Panc1 (cell line): ENCODE data around the gene CDKN2B-AS1. TPM values are rescaled to one million over a fixed set of nuclear protein-coding genes. Genes with fewer than 3 reads are reported as not detected.

Experiments
- ATAC-seq: fragments of 200-7000 bp; cut with Tn5 transposase; 2 replicates; pipeline ENCODE4 v1.9.1; 2020; ENCODE audit warnings: mild to moderate bottlenecking, moderate library complexity
- BruUV-seq: library from RNA; stranded (reverse); fragments of 400-500 nt; replicated peaks from 2 replicates; lab custom pipeline; 2021; lab: Mats Ljungman, UMichigan
- CTCF ChIA-PET: fragments of 300-600 bp; sonication (Branson Sonifier 250); formaldehyde crosslinking; loops from one replicate; lab custom pipeline; 2022; ENCODE audit warnings: antibody characterized with exemption; lab: Charles Lee
- POLR2A ChIA-PET: fragments of 300-600 bp; sonication (Branson Sonifier 250); formaldehyde crosslinking; loops from one replicate; lab custom pipeline; 2022; ENCODE audit warnings: antibody characterized with exemption; lab: Charles Lee
- DNase-seq: peaks from one replicate; pipeline ENCODE4 v3.0.0-alpha.2; 2010; ENCODE audit warnings: low read depth, low spot score
- H3K27ac ChIP-seq: 2 replicates; pipeline ENCODE4 v1.5.1; 2011; ENCODE audit warnings: mild to moderate bottlenecking, low read length, inconsistent platforms
- H3K27me3 ChIP-seq: fragments of 200-500 bp; sonication (Bioruptor generic); 2 replicates; pipeline ENCODE4 v1.6.0; 2014; ENCODE audit warnings: low read length, inconsistent platforms; ENCODE audit not compliant: control insufficient read depth, insufficient read depth
- H3K36me3 ChIP-seq: fragments of 200-500 bp; sonication (Bioruptor generic); 2 replicates; pipeline ENCODE4 v1.5.1; 2014; ENCODE audit warnings: inconsistent platforms, mild to moderate bottlenecking, low read length, moderate library complexity; ENCODE audit not compliant: control insufficient read depth, insufficient read depth
- H3K4me1 ChIP-seq: 2 replicates; pipeline ENCODE4 v1.5.1; 2011; ENCODE audit warnings: inconsistent platforms, mild to moderate bottlenecking, low read length, moderate library complexity; ENCODE audit not compliant: control insufficient read depth, insufficient read depth
- H3K4me3 ChIP-seq, 2 experiments: 2 replicates each; pipeline ENCODE4 v1.5.1; 2011 to 2012; ENCODE audit warnings: low read depth in 2 of 2, low read length in 2 of 2, mild to moderate bottlenecking in 2 of 2, inconsistent platforms in 1 of 2, moderate library complexity in 1 of 2
- H3K9me3 ChIP-seq: fragments of 200-500 bp; sonication (Bioruptor generic); 2 replicates; pipeline ENCODE4 v1.5.1; 2014; ENCODE audit warnings: low read depth, mild to moderate bottlenecking, inconsistent platforms, low read length, moderate library complexity; ENCODE audit not compliant: control insufficient read depth, insufficient read depth
- POLR2AphosphoS5 ChIP-seq: IDR thresholded peaks from 2 replicates; pipeline ENCODE4 v1.6.1; 2012; ENCODE audit warnings: mild to moderate bottlenecking, low read depth, low read length, moderate library complexity
- SIN3A ChIP-seq: IDR thresholded peaks from 2 replicates; pipeline ENCODE4 v1.6.1; 2012; ENCODE audit warnings: low read depth, mild to moderate bottlenecking, low read length, moderate library complexity, borderline replicate concordance; ENCODE audit not compliant: insufficient read depth
- TCF7L2 ChIP-seq: IDR thresholded peaks from 2 replicates; pipeline ENCODE4 v1.6.1; 2011; ENCODE audit warnings: mild to moderate bottlenecking, low read depth, low read length, inconsistent platforms
- in situ Hi-C: cut with HindIII; loops from 2 replicates; pipeline ENCODE4 v1.10.0; 2016; ENCODE audit warnings: low sequenced_read_pairs, low pct_unique_long_range_greater_than_20kb
- intact Hi-C: fragments of 100-400 bp; cut with micrococcal nuclease; formaldehyde crosslinking; loops from one replicate; pipeline ENCODE4 v1.10.0; 2022; ENCODE audit not compliant: unreplicated experiment
- total RNA-seq: library from RNA; stranded (reverse); gene quantifications from one replicate; pipeline ENCODE4 v1.2.1, GENCODE V29; 2021; ENCODE audit not compliant: unreplicated experiment
- TF ChIP-seq, protein P1 (sequence below), 2 experiments: IDR thresholded peaks; 2 replicates each; pipeline ENCODE4 v1.6.1; 2011 to 2012; ENCODE audit warnings: low read depth in 2 of 2, control low read depth in 1 of 2, low read length in 1 of 2, mild to moderate bottlenecking in 1 of 2, moderate library complexity in 1 of 2; ENCODE audit not compliant: insufficient read depth in 1 of 2
- TF ChIP-seq, protein P2 (sequence below): fragments of 450-650 bp; IDR thresholded peaks from 2 replicates; pipeline ENCODE4 v1.5.1; 2017; ENCODE audit warnings: mild to moderate bottlenecking

Gene CDKN2B-AS1
- total RNA-seq, 1 experiment from 2014 or later = not detected

GRCh38 chr9:22141908-22142307 is 147.3 kb downstream of the CDKN2B-AS1 start:
- Histone ChIP-seq H3K27me3 (no peaks in the 10 kb centered on the region), H3K4me3 (no peak overlapping the region), H3K36me3 (no peaks in the 10 kb centered on the region), H3K9me3 (no peaks in the 10 kb centered on the region), H3K27ac (no peak overlapping the region), H3K4me1 (no peaks in the 10 kb centered on the region)
- no TSS peak for BruUV-seq
- intact Hi-C loops = no loop called here
- no peak for ATAC-seq
- ChIA-PET CTCF (no interaction called here), POLR2A (no interaction called here)
- in situ Hi-C loops = no loop called here
- DNase-seq = no peak
- TF ChIP-seq TCF7L2 (no peak), POLR2AphosphoS5 (no peak), SIN3A (no peak)
- TF ChIP-seq, protein P1, sequence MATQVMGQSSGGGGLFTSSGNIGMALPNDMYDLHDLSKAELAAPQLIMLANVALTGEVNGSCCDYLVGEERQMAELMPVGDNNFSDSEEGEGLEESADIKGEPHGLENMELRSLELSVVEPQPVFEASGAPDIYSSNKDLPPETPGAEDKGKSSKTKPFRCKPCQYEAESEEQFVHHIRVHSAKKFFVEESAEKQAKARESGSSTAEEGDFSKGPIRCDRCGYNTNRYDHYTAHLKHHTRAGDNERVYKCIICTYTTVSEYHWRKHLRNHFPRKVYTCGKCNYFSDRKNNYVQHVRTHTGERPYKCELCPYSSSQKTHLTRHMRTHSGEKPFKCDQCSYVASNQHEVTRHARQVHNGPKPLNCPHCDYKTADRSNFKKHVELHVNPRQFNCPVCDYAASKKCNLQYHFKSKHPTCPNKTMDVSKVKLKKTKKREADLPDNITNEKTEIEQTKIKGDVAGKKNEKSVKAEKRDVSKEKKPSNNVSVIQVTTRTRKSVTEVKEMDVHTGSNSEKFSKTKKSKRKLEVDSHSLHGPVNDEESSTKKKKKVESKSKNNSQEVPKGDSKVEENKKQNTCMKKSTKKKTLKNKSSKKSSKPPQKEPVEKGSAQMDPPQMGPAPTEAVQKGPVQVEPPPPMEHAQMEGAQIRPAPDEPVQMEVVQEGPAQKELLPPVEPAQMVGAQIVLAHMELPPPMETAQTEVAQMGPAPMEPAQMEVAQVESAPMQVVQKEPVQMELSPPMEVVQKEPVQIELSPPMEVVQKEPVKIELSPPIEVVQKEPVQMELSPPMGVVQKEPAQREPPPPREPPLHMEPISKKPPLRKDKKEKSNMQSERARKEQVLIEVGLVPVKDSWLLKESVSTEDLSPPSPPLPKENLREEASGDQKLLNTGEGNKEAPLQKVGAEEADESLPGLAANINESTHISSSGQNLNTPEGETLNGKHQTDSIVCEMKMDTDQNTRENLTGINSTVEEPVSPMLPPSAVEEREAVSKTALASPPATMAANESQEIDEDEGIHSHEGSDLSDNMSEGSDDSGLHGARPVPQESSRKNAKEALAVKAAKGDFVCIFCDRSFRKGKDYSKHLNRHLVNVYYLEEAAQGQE (IDR thresholded peaks at IDR 0.05; ENCODE audit: insufficient read depth in 1 of 2, low read depth in 2 of 2, low read length in 1 of 2) = no peak
- TF ChIP-seq, protein P2, sequence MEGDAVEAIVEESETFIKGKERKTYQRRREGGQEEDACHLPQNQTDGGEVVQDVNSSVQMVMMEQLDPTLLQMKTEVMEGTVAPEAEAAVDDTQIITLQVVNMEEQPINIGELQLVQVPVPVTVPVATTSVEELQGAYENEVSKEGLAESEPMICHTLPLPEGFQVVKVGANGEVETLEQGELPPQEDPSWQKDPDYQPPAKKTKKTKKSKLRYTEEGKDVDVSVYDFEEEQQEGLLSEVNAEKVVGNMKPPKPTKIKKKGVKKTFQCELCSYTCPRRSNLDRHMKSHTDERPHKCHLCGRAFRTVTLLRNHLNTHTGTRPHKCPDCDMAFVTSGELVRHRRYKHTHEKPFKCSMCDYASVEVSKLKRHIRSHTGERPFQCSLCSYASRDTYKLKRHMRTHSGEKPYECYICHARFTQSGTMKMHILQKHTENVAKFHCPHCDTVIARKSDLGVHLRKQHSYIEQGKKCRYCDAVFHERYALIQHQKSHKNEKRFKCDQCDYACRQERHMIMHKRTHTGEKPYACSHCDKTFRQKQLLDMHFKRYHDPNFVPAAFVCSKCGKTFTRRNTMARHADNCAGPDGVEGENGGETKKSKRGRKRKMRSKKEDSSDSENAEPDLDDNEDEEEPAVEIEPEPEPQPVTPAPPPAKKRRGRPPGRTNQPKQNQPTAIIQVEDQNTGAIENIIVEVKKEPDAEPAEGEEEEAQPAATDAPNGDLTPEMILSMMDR = no peak

- Histone ChIP-seq H3K9me3 (no peaks in the 10 kb centered on the region), H3K36me3 (no peaks in the 10 kb centered on the region), H3K27me3 (no peaks in the 10 kb centered on the region), H3K27ac (no peak overlapping the region), H3K4me3 (no peak overlapping the region), H3K4me1 (no peaks in the 10 kb centered on the region)
- intact Hi-C loops (no loop called here), in situ Hi-C loops (no loop called here)
- ChIA-PET CTCF (no interaction called here), POLR2A (no interaction called here)
- ATAC-seq = no peak
- DNase-seq = no peak
- BruUV-seq = no TSS peak
- TF ChIP-seq, protein P2 = no peak
- TF ChIP-seq, protein P1 (IDR thresholded peaks at IDR 0.05; ENCODE audit: insufficient read depth in 1 of 2, low read depth in 2 of 2, low read length in 1 of 2) = no peak
- TF ChIP-seq SIN3A (no peak), TCF7L2 (no peak), POLR2AphosphoS5 (no peak)
Measured at GRCh38 chr9:22142671-22143070, 148.1 kb downstream of the CDKN2B-AS1 start.
